DND-41 (cell line): ENCODE results near the gene ITSN2.

Source experiments
- EZH2 ChIP-seq: IDR thresholded peaks from 3 replicates; pipeline ENCODE4 v1.6.1; 2012; ENCODE audit warnings: borderline replicate concordance, low read depth, mild to moderate bottlenecking, moderate library complexity, low read length, inconsistent platforms; ENCODE audit not compliant: severe bottlenecking
- TF ChIP-seq, protein P1 (sequence below): IDR thresholded peaks from 2 replicates; pipeline ENCODE4 v1.5.1; 2012; ENCODE audit warnings: borderline replicate concordance, low read length, moderate library complexity, mild to moderate bottlenecking; ENCODE audit not compliant: poor library complexity, severe bottlenecking; ENCODE audit errors: extremely low read depth

DNA sequence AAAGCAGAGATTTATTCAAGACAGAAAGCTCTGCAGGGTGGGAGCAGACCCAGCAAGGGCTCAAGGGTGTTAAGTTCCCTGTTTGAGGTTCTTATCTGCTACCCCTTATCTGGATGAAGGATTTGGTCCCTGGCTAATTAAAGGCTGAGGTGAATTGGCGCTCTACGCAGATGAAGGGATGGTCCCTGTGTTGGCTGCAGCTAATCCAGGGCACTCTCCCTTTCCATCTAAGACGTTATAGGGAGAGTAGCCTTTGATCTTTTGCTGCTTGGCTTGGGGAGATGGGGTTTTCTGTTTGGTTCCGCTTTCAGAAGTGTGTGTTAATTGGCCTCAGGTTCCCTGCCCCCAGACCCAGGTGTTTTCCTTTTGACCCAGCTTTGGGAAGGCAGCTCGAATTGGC is 168.5 kb downstream of the ITSN2 start:
- TF ChIP-seq, protein P1, sequence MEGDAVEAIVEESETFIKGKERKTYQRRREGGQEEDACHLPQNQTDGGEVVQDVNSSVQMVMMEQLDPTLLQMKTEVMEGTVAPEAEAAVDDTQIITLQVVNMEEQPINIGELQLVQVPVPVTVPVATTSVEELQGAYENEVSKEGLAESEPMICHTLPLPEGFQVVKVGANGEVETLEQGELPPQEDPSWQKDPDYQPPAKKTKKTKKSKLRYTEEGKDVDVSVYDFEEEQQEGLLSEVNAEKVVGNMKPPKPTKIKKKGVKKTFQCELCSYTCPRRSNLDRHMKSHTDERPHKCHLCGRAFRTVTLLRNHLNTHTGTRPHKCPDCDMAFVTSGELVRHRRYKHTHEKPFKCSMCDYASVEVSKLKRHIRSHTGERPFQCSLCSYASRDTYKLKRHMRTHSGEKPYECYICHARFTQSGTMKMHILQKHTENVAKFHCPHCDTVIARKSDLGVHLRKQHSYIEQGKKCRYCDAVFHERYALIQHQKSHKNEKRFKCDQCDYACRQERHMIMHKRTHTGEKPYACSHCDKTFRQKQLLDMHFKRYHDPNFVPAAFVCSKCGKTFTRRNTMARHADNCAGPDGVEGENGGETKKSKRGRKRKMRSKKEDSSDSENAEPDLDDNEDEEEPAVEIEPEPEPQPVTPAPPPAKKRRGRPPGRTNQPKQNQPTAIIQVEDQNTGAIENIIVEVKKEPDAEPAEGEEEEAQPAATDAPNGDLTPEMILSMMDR, result no peak
- TF ChIP-seq EZH2, result no peak
